HEK293 (cell line): ENCODE results near the gene ANAPC2.

Experiments
- CTCF ChIA-PET: fragments of 350-600 bp; formaldehyde crosslinking; extraction: SDS; loops from one replicate; lab custom pipeline; 2021; ENCODE audit warnings: antibody characterized with exemption; lab: Yijun Ruan, JAX
- POLR2A ChIA-PET: fragments of 300-600 bp; formaldehyde crosslinking; extraction: SDS; loops from one replicate; lab custom pipeline; 2020; ENCODE audit warnings: antibody characterized with exemption, inconsistent platforms; lab: Yijun Ruan, JAX
- H3K27ac ChIP-seq: fragments of 200-500 bp; sonication (Bioruptor generic); 2 replicates; pipeline ENCODE4 v1.5.1; 2014; ENCODE audit warnings: low read depth, low read length, control low read depth, inconsistent platforms; ENCODE audit errors: extremely low read depth
- H3K36me3 ChIP-seq, 2 experiments: fragments of 200-500 bp in 1 of 2; sonication (Bioruptor generic) in 1 of 2; 1 replicate in 1 of 2; 2 replicates in 1 of 2; pipeline ENCODE4 v1.5.1; 2014 to 2017; ENCODE audit warnings: inconsistent platforms in 2 of 2, low read length in 2 of 2; ENCODE audit not compliant: control insufficient read depth in 2 of 2, insufficient read depth in 1 of 2
- H3K4me1 ChIP-seq: fragments of 200-500 bp; sonication (Bioruptor generic); 2 replicates; pipeline ENCODE4 v1.5.1; 2014; ENCODE audit warnings: mild to moderate bottlenecking, low read length, inconsistent platforms; ENCODE audit not compliant: control insufficient read depth, insufficient read depth
- H3K4me3 ChIP-seq: 2 replicates; pipeline ENCODE4 v1.5.1; 2011; ENCODE audit warnings: low read depth, mild to moderate bottlenecking, control low read depth, low read length, moderate library complexity
- H3K9me3 ChIP-seq: fragments of 200-500 bp; sonication (Bioruptor generic); 2 replicates; pipeline ENCODE4 v1.5.1; 2014; ENCODE audit warnings: low read depth, low read length, inconsistent platforms; ENCODE audit not compliant: control insufficient read depth, insufficient read depth
- BCL11B ChIP-seq: fragments of 450-650 bp; formaldehyde crosslinking; IDR thresholded peaks from 2 replicates; pipeline ENCODE4 v1.5.1; 2016; ENCODE audit warnings: low read depth, missing biosample characterization, missing genetic modification characterization
- GLIS1 ChIP-seq: fragments of 450-650 bp; formaldehyde crosslinking; IDR thresholded peaks from 2 replicates; pipeline ENCODE4 v1.5.1; 2016; ENCODE audit warnings: missing biosample characterization, missing genetic modification characterization
- KLF1 ChIP-seq: fragments of 450-650 bp; formaldehyde crosslinking; IDR thresholded peaks from 2 replicates; pipeline ENCODE4 v1.5.1; 2016; ENCODE audit warnings: missing biosample characterization, missing genetic modification characterization
- OSR2 ChIP-seq: fragments of 450-650 bp; formaldehyde crosslinking; IDR thresholded peaks from 2 replicates; pipeline ENCODE4 v1.5.1; 2016; ENCODE audit warnings: missing biosample characterization, missing genetic modification characterization
- RBAK ChIP-seq: fragments of 450-650 bp; formaldehyde crosslinking; IDR thresholded peaks from 2 replicates; pipeline ENCODE4 v1.5.1; 2016; ENCODE audit warnings: missing biosample characterization, missing genetic modification characterization
- SP2 ChIP-seq: fragments of 450-650 bp; formaldehyde crosslinking; IDR thresholded peaks from 2 replicates; pipeline ENCODE4 v1.5.1; 2016; ENCODE audit warnings: missing biosample characterization, missing genetic modification characterization
- ZBTB7A ChIP-seq: fragments of 450-650 bp; formaldehyde crosslinking; IDR thresholded peaks from 2 replicates; pipeline ENCODE4 v1.5.1; 2016; ENCODE audit warnings: low read depth, missing biosample characterization, missing genetic modification characterization
- ZFHX2 ChIP-seq: fragments of 450-650 bp; formaldehyde crosslinking; conservative IDR thresholded peaks from 2 replicates; pipeline ENCODE4 v1.5.1; 2016; ENCODE audit warnings: missing biosample characterization, missing genetic modification characterization
- ZNF202 ChIP-seq: fragments of 450-650 bp; formaldehyde crosslinking; IDR thresholded peaks from 2 replicates; pipeline ENCODE4 v1.5.1; 2016; ENCODE audit warnings: missing biosample characterization, missing genetic modification characterization, borderline replicate concordance
- ZNF211 ChIP-seq: fragments of 450-650 bp; formaldehyde crosslinking; IDR thresholded peaks from 2 replicates; pipeline ENCODE4 v1.5.1; 2016; ENCODE audit warnings: low read depth, missing biosample characterization, missing genetic modification characterization
- ZNF292 ChIP-seq: fragments of 450-650 bp; formaldehyde crosslinking; IDR thresholded peaks from 2 replicates; pipeline ENCODE4 v1.5.1; 2016; ENCODE audit warnings: low read depth, missing biosample characterization, missing genetic modification characterization, borderline replicate concordance
- ZNF302 ChIP-seq: fragments of 450-650 bp; formaldehyde crosslinking; IDR thresholded peaks from 2 replicates; pipeline ENCODE4 v1.5.1; 2016; ENCODE audit warnings: missing biosample characterization, missing genetic modification characterization, low read depth
- ZNF354C ChIP-seq: fragments of 450-650 bp; formaldehyde crosslinking; IDR thresholded peaks from 2 replicates; pipeline ENCODE4 v1.5.1; 2016; ENCODE audit warnings: missing biosample characterization, missing genetic modification characterization, low read depth, borderline replicate concordance
- ZNF571 ChIP-seq: fragments of 450-650 bp; formaldehyde crosslinking; IDR thresholded peaks from 2 replicates; pipeline ENCODE4 v1.5.0; 2017; ENCODE audit warnings: missing biosample characterization, missing genetic modification characterization
- ZNF654 ChIP-seq: fragments of 450-650 bp; formaldehyde crosslinking; IDR thresholded peaks from 2 replicates; pipeline ENCODE4 v1.5.1; 2016; ENCODE audit warnings: low read depth, missing biosample characterization, missing genetic modification characterization
- ZNF776 ChIP-seq: fragments of 450-650 bp; formaldehyde crosslinking; IDR thresholded peaks from 2 replicates; pipeline ENCODE4 v1.5.0; 2017; ENCODE audit warnings: missing biosample characterization, missing genetic modification characterization, borderline replicate concordance
- ZNF837 ChIP-seq: fragments of 450-650 bp; formaldehyde crosslinking; IDR thresholded peaks from 2 replicates; pipeline ENCODE4 v1.5.1; 2016; ENCODE audit warnings: missing biosample characterization, missing genetic modification characterization
- TF ChIP-seq, protein P1 (sequence below): fragments of 450-650 bp; formaldehyde crosslinking; IDR thresholded peaks from 2 replicates; pipeline ENCODE4 v1.5.1; 2017; ENCODE audit warnings: missing biosample characterization, missing genetic modification characterization
- TF ChIP-seq, protein P2 (sequence below): fragments of 450-650 bp; formaldehyde crosslinking; IDR thresholded peaks from 2 replicates; pipeline ENCODE4 v1.5.1; 2017; ENCODE audit warnings: missing biosample characterization, missing genetic modification characterization
- TF ChIP-seq, protein P3 (sequence below): fragments of 450-650 bp; formaldehyde crosslinking; IDR thresholded peaks from 2 replicates; pipeline ENCODE4 v1.5.1; 2016; ENCODE audit warnings: missing biosample characterization, missing genetic modification characterization
- TF ChIP-seq, protein P4 (sequence below): fragments of 450-650 bp; formaldehyde crosslinking; optimal IDR thresholded peaks from 2 replicates; pipeline ENCODE3; 2016; ENCODE audit warnings: missing biosample characterization, mild to moderate bottlenecking, missing genetic modification characterization

Gene ANAPC2

DNA sequence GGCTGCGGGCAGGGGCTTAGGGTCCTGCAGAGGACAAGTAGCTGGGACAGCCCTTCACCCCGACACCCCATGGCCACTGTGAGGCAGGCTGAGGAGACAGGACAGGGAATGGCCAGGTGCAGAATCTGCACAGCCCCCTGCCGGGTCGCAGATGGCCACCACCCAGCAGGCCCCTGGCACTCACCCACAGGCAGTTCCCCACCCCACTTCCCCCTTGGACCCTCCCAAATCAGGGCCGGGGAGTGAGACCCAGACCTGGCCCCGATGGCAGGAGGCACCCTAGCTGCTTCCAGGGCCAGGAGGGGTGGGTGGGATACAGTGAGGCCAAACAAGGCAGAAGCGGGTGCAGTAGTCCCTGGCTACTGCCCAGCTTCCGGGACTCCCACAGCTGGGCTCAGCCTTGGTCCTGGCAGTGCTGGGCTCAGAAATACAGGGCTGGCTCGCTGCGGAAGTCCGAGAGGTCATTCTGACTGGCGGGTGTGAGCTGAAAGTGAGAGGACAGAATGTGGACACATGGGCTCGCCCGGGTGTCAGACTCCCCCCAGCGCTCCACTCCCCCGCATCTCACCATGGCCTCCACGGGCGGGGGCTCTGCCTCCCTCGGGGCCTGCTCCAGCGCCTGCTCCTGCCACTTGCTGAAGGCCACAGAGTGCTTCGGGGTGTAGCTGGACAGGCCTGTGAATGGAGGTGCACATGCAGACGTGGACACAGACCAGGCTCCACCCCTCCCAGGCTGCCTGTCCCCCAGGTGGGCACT is 3.5 kb upstream of the ANAPC2 start:
- peaks cover 0 to 37% of the 10 kb centered on the region in 2 experiments; a peak in 1 of 3 replicates for H3K36me3 ChIP-seq
- H3K27ac ChIP-seq = no peak overlapping the region
- ChIA-PET POLR2A (interaction anchor here (0.6 to 7.1 kb wide), 12 partner anchors 11 to 157 kb away, joined by 3 to 178 read pairs (median 4); partner anchors contain the start of genes LRRC26, MAN1B1, NDOR1 and TMEM203), CTCF (interaction anchor here (0.6 to 2.3 kb wide), 5 partner anchors 13 to 45 kb away, joined by 3 to 9 read pairs (median 4); partner anchors contain the start of genes NDOR1, RNF224 and TMEM203)
- H3K4me1 ChIP-seq = peaks cover 13% of the 10 kb centered on the region
- TF ChIP-seq, protein P1, sequence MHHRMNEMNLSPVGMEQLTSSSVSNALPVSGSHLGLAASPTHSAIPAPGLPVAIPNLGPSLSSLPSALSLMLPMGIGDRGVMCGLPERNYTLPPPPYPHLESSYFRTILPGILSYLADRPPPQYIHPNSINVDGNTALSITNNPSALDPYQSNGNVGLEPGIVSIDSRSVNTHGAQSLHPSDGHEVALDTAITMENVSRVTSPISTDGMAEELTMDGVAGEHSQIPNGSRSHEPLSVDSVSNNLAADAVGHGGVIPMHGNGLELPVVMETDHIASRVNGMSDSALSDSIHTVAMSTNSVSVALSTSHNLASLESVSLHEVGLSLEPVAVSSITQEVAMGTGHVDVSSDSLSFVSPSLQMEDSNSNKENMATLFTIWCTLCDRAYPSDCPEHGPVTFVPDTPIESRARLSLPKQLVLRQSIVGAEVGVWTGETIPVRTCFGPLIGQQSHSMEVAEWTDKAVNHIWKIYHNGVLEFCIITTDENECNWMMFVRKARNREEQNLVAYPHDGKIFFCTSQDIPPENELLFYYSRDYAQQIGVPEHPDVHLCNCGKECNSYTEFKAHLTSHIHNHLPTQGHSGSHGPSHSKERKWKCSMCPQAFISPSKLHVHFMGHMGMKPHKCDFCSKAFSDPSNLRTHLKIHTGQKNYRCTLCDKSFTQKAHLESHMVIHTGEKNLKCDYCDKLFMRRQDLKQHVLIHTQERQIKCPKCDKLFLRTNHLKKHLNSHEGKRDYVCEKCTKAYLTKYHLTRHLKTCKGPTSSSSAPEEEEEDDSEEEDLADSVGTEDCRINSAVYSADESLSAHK = no peak
- TF ChIP-seq, protein P2, sequence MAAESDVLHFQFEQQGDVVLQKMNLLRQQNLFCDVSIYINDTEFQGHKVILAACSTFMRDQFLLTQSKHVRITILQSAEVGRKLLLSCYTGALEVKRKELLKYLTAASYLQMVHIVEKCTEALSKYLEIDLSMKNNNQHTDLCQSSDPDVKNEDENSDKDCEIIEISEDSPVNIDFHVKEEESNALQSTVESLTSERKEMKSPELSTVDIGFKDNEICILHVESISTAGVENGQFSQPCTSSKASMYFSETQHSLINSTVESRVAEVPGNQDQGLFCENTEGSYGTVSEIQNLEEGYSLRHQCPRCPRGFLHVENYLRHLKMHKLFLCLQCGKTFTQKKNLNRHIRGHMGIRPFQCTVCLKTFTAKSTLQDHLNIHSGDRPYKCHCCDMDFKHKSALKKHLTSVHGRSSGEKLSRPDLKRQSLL (tag by site-specific recombination) = peak; percentile 8; the same call in 1 of the 2 replicates
- TF ChIP-seq OSR2 (tag by site-specific recombination) = peak; percentile 66
- no peak for TF ChIP-seq ZNF776
- TF ChIP-seq SP2 (tag by site-specific recombination) = 0 out of 2 replicates have a peak, but pooled peaks have one; percentile 16
- TF ChIP-seq, protein P3, sequence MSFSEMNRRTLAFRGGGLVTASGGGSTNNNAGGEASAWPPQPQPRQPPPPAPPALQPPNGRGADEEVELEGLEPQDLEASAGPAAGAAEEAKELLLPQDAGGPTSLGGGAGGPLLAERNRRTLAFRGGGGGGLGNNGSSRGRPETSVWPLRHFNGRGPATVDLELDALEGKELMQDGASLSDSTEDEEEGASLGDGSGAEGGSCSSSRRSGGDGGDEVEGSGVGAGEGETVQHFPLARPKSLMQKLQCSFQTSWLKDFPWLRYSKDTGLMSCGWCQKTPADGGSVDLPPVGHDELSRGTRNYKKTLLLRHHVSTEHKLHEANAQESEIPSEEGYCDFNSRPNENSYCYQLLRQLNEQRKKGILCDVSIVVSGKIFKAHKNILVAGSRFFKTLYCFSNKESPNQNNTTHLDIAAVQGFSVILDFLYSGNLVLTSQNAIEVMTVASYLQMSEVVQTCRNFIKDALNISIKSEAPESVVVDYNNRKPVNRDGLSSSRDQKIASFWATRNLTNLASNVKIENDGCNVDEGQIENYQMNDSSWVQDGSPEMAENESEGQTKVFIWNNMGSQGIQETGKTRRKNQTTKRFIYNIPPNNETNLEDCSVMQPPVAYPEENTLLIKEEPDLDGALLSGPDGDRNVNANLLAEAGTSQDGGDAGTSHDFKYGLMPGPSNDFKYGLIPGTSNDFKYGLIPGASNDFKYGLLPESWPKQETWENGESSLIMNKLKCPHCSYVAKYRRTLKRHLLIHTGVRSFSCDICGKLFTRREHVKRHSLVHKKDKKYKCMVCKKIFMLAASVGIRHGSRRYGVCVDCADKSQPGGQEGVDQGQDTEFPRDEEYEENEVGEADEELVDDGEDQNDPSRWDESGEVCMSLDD (tag by site-specific recombination) = 0 out of 2 replicates have a peak, but pooled peaks have one; percentile 7
- TF ChIP-seq ZNF354C = no peak
- no peak overlapping the region for H3K4me3 ChIP-seq
- no peaks in the 10 kb centered on the region for H3K9me3 ChIP-seq

DNA sequence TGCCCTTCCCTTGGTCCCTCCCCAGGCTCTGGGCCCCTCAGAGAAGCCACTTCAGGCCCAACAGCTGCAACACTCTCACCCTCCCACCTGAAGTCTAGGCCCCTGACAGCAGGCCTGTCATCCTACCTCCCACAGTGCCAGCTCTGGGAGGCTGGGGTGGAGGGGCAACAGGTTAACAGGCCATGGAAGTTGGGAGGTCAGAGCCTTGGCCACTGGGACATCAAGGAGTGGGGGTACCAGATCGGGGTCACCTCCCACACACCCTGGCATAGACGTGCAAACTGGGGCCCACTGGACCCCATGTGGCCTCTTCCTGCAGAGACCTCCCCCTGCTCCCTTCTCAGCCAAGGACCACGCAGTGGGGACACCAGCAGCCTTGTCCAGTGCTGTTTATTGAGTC is 2.9 kb upstream of the ANAPC2 start:
- no peak overlapping the region for H3K27ac ChIP-seq
- no peak overlapping the region for H3K4me3 ChIP-seq
- CTCF ChIA-PET = interaction anchor here (0.8 to 2.9 kb wide), 3 partner anchors 15 to 46 kb away, joined by 3 to 15 read pairs (median 4); no protein-coding TSS in a partner anchor
- no peaks in the 10 kb centered on the region for H3K9me3 ChIP-seq
- POLR2A ChIA-PET = interaction anchor here (1.3 to 7.1 kb wide), 4 partner anchors 14 to 32 kb away, joined by 5 to 178 read pairs (median 11); partner anchors contain the start of genes NDOR1, TMEM203 and TPRN
- H3K36me3 ChIP-seq = peaks cover 0 to 43% of the 10 kb centered on the region in 2 experiments; a peak in 1 of 3 replicates
- peaks cover 14% of the 10 kb centered on the region for H3K4me1 ChIP-seq
- no peak for TF ChIP-seq RBAK
- TF ChIP-seq, protein P4, sequence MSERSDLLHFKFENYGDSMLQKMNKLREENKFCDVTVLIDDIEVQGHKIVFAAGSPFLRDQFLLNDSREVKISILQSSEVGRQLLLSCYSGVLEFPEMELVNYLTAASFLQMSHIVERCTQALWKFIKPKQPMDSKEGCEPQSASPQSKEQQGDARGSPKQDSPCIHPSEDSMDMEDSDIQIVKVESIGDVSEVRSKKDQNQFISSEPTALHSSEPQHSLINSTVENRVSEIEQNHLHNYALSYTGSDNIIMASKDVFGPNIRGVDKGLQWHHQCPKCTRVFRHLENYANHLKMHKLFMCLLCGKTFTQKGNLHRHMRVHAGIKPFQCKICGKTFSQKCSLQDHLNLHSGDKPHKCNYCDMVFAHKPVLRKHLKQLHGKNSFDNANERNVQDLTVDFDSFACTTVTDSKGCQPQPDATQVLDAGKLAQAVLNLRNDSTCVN (tag by site-specific recombination) = no peak
- no peak for TF ChIP-seq ZNF571
- no peak for TF ChIP-seq ZNF211 (tag by site-specific recombination)
- TF ChIP-seq ZNF302 (tag by site-specific recombination) = no peak
- no peak for TF ChIP-seq ZNF837 (tag by site-specific recombination)
- TF ChIP-seq, protein P3 (tag by site-specific recombination) = 0 out of 2 replicates have a peak, but pooled peaks have one; percentile 21
- no peak for TF ChIP-seq ZNF654 (tag by site-specific recombination)
- no peak for TF ChIP-seq ZNF292
- no peak for TF ChIP-seq ZNF202 (tag by site-specific recombination)
- no peak for TF ChIP-seq SP2 (tag by site-specific recombination)
- no peak for TF ChIP-seq KLF1 (tag by site-specific recombination)
- peak; percentile 92 for TF ChIP-seq GLIS1 (tag by site-specific recombination)
- no peak for TF ChIP-seq ZNF776
- peak; percentile 75 for TF ChIP-seq BCL11B (tag by site-specific recombination)
- peak; percentile 27; the same call in 1 of the 2 replicates for TF ChIP-seq ZFHX2 (tag by site-specific recombination)
- no peak for TF ChIP-seq ZBTB7A (tag by site-specific recombination)
